Kidney epithelial cell (primary cell): ENCODE results near the gene MTHFD1L. TPM values are rescaled to one million over a fixed set of nuclear protein-coding genes. Genes with fewer than 3 reads are reported as not detected.

Experiments
- DNase-seq: peaks from one replicate; pipeline ENCODE4 v3.0.0-alpha.2; 2010; ENCODE audit warnings: low read depth
- H3K27me3 ChIP-seq: 2 replicates; pipeline ENCODE4 v1.6.0; 2011; ENCODE audit warnings: low read length; ENCODE audit not compliant: control insufficient read depth, insufficient read depth
- H3K36me3 ChIP-seq: 2 replicates; pipeline ENCODE4 v1.5.1; 2011; ENCODE audit warnings: low read length; ENCODE audit not compliant: control insufficient read depth, insufficient read depth
- H3K4me3 ChIP-seq: 2 replicates; pipeline ENCODE4 v1.5.1; 2011; ENCODE audit warnings: low read depth, mild to moderate bottlenecking, control low read depth, low read length
- total RNA-seq: library from RNA; depleted of rRNA; stranded (reverse); fragments of >200 nt; gene quantifications from 2 replicates; pipeline ENCODE4 v1.2.3, GENCODE V29; 2015
- TF ChIP-seq, protein P1 (sequence below): IDR thresholded peaks from 2 replicates; pipeline ENCODE4 v1.5.1; 2011; ENCODE audit warnings: mild to moderate bottlenecking, moderate library complexity, low read length, control low read depth, inconsistent platforms; ENCODE audit not compliant: insufficient read depth, poor library complexity, severe bottlenecking

MTHFD1L gene
- total RNA-seq, 1 donor from 2014 or later = 116 TPM

DNA sequence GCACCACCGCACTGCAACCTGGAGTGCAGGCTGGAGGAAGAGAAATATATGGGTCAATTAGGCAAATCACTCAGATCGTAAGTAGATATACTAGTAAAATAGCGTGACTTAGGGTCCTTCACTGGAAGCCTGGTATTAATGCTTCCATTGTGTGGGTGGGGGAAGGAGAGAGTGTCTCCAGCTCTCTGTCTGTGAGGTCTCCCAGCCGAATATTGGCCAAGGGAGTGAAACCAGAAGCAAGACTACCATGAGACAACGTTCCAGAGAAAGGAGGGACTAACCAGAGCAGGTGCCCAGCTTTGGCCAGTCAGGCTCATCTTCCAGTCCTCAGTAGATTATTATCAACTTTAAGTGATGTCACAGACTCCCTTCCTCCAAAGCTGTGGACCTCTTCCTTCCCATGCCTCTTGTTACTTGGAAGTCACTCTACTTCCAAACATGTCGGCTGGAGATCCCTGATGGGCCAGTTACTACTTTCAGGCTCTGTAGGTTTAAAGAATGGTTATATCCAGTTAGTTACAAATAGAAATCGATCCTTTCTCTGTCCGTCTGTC is 28.8 kb downstream of the MTHFD1L start:
- no peaks in the 10 kb centered on the region for H3K27me3 ChIP-seq
- TF ChIP-seq, protein P1, sequence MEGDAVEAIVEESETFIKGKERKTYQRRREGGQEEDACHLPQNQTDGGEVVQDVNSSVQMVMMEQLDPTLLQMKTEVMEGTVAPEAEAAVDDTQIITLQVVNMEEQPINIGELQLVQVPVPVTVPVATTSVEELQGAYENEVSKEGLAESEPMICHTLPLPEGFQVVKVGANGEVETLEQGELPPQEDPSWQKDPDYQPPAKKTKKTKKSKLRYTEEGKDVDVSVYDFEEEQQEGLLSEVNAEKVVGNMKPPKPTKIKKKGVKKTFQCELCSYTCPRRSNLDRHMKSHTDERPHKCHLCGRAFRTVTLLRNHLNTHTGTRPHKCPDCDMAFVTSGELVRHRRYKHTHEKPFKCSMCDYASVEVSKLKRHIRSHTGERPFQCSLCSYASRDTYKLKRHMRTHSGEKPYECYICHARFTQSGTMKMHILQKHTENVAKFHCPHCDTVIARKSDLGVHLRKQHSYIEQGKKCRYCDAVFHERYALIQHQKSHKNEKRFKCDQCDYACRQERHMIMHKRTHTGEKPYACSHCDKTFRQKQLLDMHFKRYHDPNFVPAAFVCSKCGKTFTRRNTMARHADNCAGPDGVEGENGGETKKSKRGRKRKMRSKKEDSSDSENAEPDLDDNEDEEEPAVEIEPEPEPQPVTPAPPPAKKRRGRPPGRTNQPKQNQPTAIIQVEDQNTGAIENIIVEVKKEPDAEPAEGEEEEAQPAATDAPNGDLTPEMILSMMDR = no peak
- H3K36me3 ChIP-seq = peaks cover 1% of the 10 kb centered on the region
- DNase-seq = no peak
- no peak overlapping the region for H3K4me3 ChIP-seq

DNA sequence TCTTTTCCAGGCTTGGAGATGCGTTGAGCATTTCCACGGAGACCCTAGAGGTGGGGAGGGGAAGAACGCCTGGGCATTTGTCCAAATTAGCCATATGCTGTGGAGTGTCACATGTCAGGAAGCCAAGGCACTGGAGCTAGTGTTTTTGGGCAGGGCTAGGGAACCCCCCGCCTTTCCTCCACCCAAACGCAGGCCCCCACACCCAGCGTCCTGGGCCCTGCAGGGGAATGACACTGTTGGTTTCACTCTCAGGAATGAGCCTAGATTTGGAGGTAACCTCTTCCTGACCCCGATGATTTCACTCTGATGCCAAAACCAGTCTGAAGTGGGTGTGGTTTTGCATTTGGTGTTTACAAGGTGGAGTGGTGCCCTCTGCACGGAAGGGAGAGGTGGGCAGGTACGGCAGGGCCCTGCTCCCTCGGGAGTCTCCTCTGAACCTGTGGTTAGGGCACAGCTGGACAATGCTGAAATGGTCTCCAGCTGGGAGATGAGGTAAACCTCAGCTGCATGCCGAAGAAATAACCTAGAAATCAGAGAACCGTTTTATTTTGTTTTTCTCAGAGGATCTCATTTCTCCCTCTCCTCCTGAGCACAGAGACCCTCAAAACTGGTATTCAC is 29.5 kb downstream of the MTHFD1L start:
- H3K4me3 ChIP-seq = no peak overlapping the region
- H3K27me3 ChIP-seq = no peaks in the 10 kb centered on the region
- peak; percentile 32 for DNase-seq
- TF ChIP-seq, protein P1 = no peak
- H3K36me3 ChIP-seq = peaks cover 1% of the 10 kb centered on the region

- Histone ChIP-seq H3K27me3 (no peaks in the 10 kb centered on the region), H3K36me3 (peaks cover 1% of the 10 kb centered on the region), H3K4me3 (no peak overlapping the region)
- DNase-seq = no peak
- TF ChIP-seq, protein P1 = no peak
Measured at GRCh38 chr6:150895928-150896632, 30.6 kb downstream of the MTHFD1L start.

DNA sequence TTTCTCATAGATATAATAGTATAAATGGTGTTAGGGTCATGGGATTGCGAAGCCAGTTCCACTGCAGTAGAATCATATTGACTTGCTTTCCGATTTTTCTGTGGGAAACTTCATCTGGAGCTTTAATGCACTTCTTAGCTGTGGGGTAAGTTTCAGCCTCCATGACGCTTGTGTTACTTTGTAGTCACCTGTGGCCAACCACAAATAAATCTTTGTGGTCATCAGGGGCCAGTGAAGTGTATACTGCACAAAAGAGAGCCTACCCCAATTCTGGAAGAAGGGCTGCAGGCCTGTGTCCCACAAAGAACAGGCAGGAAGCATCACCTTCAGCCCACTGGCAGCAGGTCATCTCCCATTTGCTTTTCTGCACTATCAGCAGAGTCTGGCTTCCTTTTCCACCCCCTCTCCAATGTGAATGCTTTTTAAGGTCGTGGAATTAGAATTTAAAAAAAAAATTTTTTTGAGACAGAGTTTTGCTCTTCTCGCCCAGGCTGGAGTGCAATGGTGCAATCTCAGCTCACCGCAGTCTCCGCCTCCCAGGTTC is 32.0 kb downstream of the MTHFD1L start:
- no peak for DNase-seq
- TF ChIP-seq, protein P1 = no peak
- no peak overlapping the region for H3K4me3 ChIP-seq
- no peaks in the 10 kb centered on the region for H3K27me3 ChIP-seq
- H3K36me3 ChIP-seq = no peaks in the 10 kb centered on the region

GRCh38 chr6:150898399-150899170 is 33.1 kb downstream of the MTHFD1L start:
- no peak for DNase-seq
- Histone ChIP-seq H3K4me3 (no peak overlapping the region), H3K36me3 (no peaks in the 10 kb centered on the region), H3K27me3 (no peaks in the 10 kb centered on the region)
- TF ChIP-seq, protein P1 = no peak
